Muscle layer of colon (tissue), 2 donors: ENCODE results near the gene PACSIN1.
A peak's percentile ranks its signal among the peaks of the same experiment; 100 is the strongest.

ENCODE experiments used
- H3K27ac ChIP-seq: one replicate; pipeline ENCODE4 v1.7.0; 2013; ENCODE audit warnings: low read depth, mild to moderate bottlenecking, low read length, moderate library complexity
- H3K27me3 ChIP-seq, 2 donors: one replicate each; pipeline ENCODE4 v1.7.0; 2013; ENCODE audit warnings: low read length in 2 of 2, mild to moderate bottlenecking in 2 of 2; ENCODE audit not compliant: insufficient read depth in 2 of 2, control insufficient read depth in 1 of 2
- H3K36me3 ChIP-seq: one replicate; pipeline ENCODE4 v1.7.0; 2013; ENCODE audit warnings: mild to moderate bottlenecking, low read length; ENCODE audit not compliant: insufficient read depth
- H3K4me1 ChIP-seq: one replicate; pipeline ENCODE4 v1.7.0; 2013; ENCODE audit warnings: mild to moderate bottlenecking, low read length; ENCODE audit not compliant: insufficient read depth
- H3K4me3 ChIP-seq, 2 donors: one replicate each; pipeline ENCODE4 v1.7.0; 2013; ENCODE audit warnings: low read length in 2 of 2, low read depth in 1 of 2, mild to moderate bottlenecking in 1 of 2, moderate library complexity in 1 of 2
- H3K9ac ChIP-seq: one replicate; pipeline ENCODE4 v1.7.0; 2013; ENCODE audit warnings: low read length
- H3K9me3 ChIP-seq: one replicate; pipeline ENCODE4 v1.7.0; 2013; ENCODE audit warnings: mild to moderate bottlenecking, low read length
- donor health status: abdominal sarcoma.
- donor health status: Adenocarcinoma of cecum.

Gene PACSIN1

GRCh38 chr6:34465531-34466241 lies at the start of gene PACSIN1:
PACSIN1 (plus strand) TSS chr6:34466076; CDS start chr6:34526306, 60,230 bp downstream.
- Histone ChIP-seq H3K36me3 (no peaks in the 10 kb centered on the region), H3K4me3 (no peak within 1 kb of the TSS), H3K4me1 (no peaks in the 10 kb centered on the region), H3K9ac (no peak within 1 kb of the TSS), H3K27me3 (peaks cover 13 to 17% of the 10 kb centered on the region in 2 donors), H3K9me3 (no peaks in the 10 kb centered on the region), H3K27ac (no peak within 1 kb of the TSS)

GRCh38 chr6:34416877-34417371 lies 49.0 kb upstream of the PACSIN1 start:
- peaks cover 11% of the 10 kb centered on the region for H3K4me1 ChIP-seq
- no peak overlapping the region for H3K9ac ChIP-seq
- H3K9me3 ChIP-seq: no peaks in the 10 kb centered on the region
- H3K27ac ChIP-seq: no peak overlapping the region
- H3K27me3 ChIP-seq: no peaks in the 10 kb centered on the region
- no peak overlapping the region for H3K4me3 ChIP-seq
- peaks cover 38% of the 10 kb centered on the region for H3K36me3 ChIP-seq

GRCh38 chr6:34418367-34418766 lies 47.5 kb upstream of the PACSIN1 start:
- H3K27me3 ChIP-seq: no peaks in the 10 kb centered on the region
- no peak overlapping the region for H3K4me3 ChIP-seq
- peaks cover 52% of the 10 kb centered on the region for H3K36me3 ChIP-seq
- H3K27ac ChIP-seq: no peak overlapping the region
- H3K9me3 ChIP-seq: no peaks in the 10 kb centered on the region
- no peak overlapping the region for H3K9ac ChIP-seq
- peaks cover 11% of the 10 kb centered on the region for H3K4me1 ChIP-seq

- H3K36me3 ChIP-seq: peaks cover 52% of the 10 kb centered on the region
- H3K4me3 ChIP-seq: no peak overlapping the region
- no peaks in the 10 kb centered on the region for H3K9me3 ChIP-seq
- no peaks in the 10 kb centered on the region for H3K27me3 ChIP-seq
- H3K4me1 ChIP-seq: peaks cover 13% of the 10 kb centered on the region
- no peak overlapping the region for H3K27ac ChIP-seq
- no peak overlapping the region for H3K9ac ChIP-seq
Observed at GRCh38 chr6:34423254-34423653, 42.6 kb upstream of the PACSIN1 start.

- H3K9me3 ChIP-seq: no peaks in the 10 kb centered on the region
- peak overlapping the region; percentile 96 for H3K9ac ChIP-seq
- peaks cover 44% of the 10 kb centered on the region for H3K36me3 ChIP-seq
- peaks cover 13% of the 10 kb centered on the region for H3K4me1 ChIP-seq
- peak overlapping the region; percentile 86 for H3K27ac ChIP-seq
- H3K4me3 ChIP-seq: peak overlapping the region in 1 of 2 donors; percentile 77
- no peaks in the 10 kb centered on the region for H3K27me3 ChIP-seq
Observed at GRCh38 chr6:34424200-34425131, 41.4 kb upstream of the PACSIN1 start.

- Histone ChIP-seq H3K4me1 (peaks cover 13% of the 10 kb centered on the region), H3K9ac (peak overlapping the region; percentile 96), H3K9me3 (no peaks in the 10 kb centered on the region), H3K4me3 (peak overlapping the region; percentile 47 to 77), H3K36me3 (peaks cover 43% of the 10 kb centered on the region), H3K27ac (peak overlapping the region; percentile 86), H3K27me3 (no peaks in the 10 kb centered on the region)
Observed at GRCh38 chr6:34425132-34425497, 40.8 kb upstream of the PACSIN1 start.

- peak within 1 kb of the TSS; percentile 96 for H3K9ac ChIP-seq
- H3K27me3 ChIP-seq: no peaks in the 10 kb centered on the region
Observed at GRCh38 chr6:34425498-34426410, 40.1 kb upstream of the PACSIN1 start, which contains the start of gene RPS10. RPS10 (minus strand) TSS chr6:34426069; CDS start chr6:34425221, 848 bp downstream.

GRCh38 chr6:34435916-34436315 lies 30.0 kb upstream of the PACSIN1 start:
- Histone ChIP-seq H3K27ac (no peak overlapping the region), H3K9me3 (no peaks in the 10 kb centered on the region), H3K36me3 (no peaks in the 10 kb centered on the region), H3K4me1 (no peaks in the 10 kb centered on the region), H3K27me3 (no peaks in the 10 kb centered on the region), H3K9ac (no peak overlapping the region), H3K4me3 (no peak overlapping the region)

More at GRCh38 chr6:34425498-34426410, 40.1 kb upstream of the PACSIN1 start, which contains the start of gene RPS10:
- no peaks in the 10 kb centered on the region for H3K9me3 ChIP-seq
- H3K4me1 ChIP-seq: peaks cover 13% of the 10 kb centered on the region
- peak within 1 kb of the TSS; percentile 86 for H3K27ac ChIP-seq
- peaks cover 37% of the 10 kb centered on the region for H3K36me3 ChIP-seq
- peak within 1 kb of the TSS; percentile 55 to 77 for H3K4me3 ChIP-seq

- Histone ChIP-seq H3K27ac (no peak overlapping the region), H3K9ac (no peak overlapping the region), H3K4me3 (no peak overlapping the region), H3K36me3 (no peaks in the 10 kb centered on the region), H3K9me3 (no peaks in the 10 kb centered on the region), H3K27me3 (no peaks in the 10 kb centered on the region), H3K4me1 (no peaks in the 10 kb centered on the region)
Observed at GRCh38 chr6:34436803-34437643, 28.9 kb upstream of the PACSIN1 start.

- H3K4me1 ChIP-seq: no peaks in the 10 kb centered on the region
- no peaks in the 10 kb centered on the region for H3K36me3 ChIP-seq
- no peak overlapping the region for H3K9ac ChIP-seq
- no peak overlapping the region for H3K4me3 ChIP-seq
- no peaks in the 10 kb centered on the region for H3K9me3 ChIP-seq
- H3K27ac ChIP-seq: no peak overlapping the region
- no peaks in the 10 kb centered on the region for H3K27me3 ChIP-seq
Observed at GRCh38 chr6:34437644-34437970, 28.3 kb upstream of the PACSIN1 start.
